Uterus (tissue), 4 donors: ENCODE data around the gene TCTN2. TPM values are rescaled to one million over a fixed set of nuclear protein-coding genes. Genes with fewer than 3 reads are reported as not detected.

Experiments
- DNase-seq, 2 donors: peaks; one replicate each; pipeline ENCODE4 v3.0.0-alpha.2; 2019 to 2020
- H3K27ac ChIP-seq, 2 donors: fragments of 200-600 bp; sonication (generic); 1 replicate in 1 of 2; 2 replicates in 1 of 2; pipeline ENCODE4 v1.5.1; 2016 to 2018
- H3K27me3 ChIP-seq, 2 donors: fragments of 200-600 bp; sonication (generic); one replicate each; pipeline ENCODE4 v1.5.1; 2018 to 2019; ENCODE audit warnings: control low read depth in 1 of 2
- H3K36me3 ChIP-seq, 2 donors: fragments of 200-600 bp; sonication (generic); one replicate each; pipeline ENCODE4 v1.5.1; 2019; ENCODE audit warnings: control low read depth in 1 of 2
- H3K4me1 ChIP-seq, 2 donors: fragments of 200-600 bp; sonication (generic); one replicate each; pipeline ENCODE4 v1.5.1; 2018 to 2019; ENCODE audit warnings: control low read depth in 1 of 2
- H3K4me3 ChIP-seq, 2 donors: fragments of 200-600 bp; sonication (generic); 1 replicate in 1 of 2; 2 replicates in 1 of 2; pipeline ENCODE4 v1.5.1; 2018 to 2019; ENCODE audit warnings: mild to moderate bottlenecking in 1 of 2
- H3K9me3 ChIP-seq, 2 donors: fragments of 200-600 bp; sonication (generic); one replicate each; pipeline ENCODE4 v1.5.1; 2019; ENCODE audit warnings: control low read depth in 1 of 2
- POLR2A ChIP-seq, 2 donors: fragments of 450-650 bp; IDR thresholded peaks; one replicate each; pipeline ENCODE4 v1.6.1; 2016; ENCODE audit warnings: antibody characterized with exemption in 2 of 2, mild to moderate bottlenecking in 1 of 2, moderate library complexity in 1 of 2
- intact Hi-C: fragments of 100-400 bp; cut with DNase I; formaldehyde crosslinking; loops from one replicate; pipeline ENCODE4 v1.15.1; 2023; ENCODE audit warnings: low total_unique reads
- total RNA-seq, 4 donors: library from RNA; depleted of rRNA in 3 of 4; stranded (reverse); fragments of >200 nt in 3 of 4; gene quantifications; one replicate each; pipeline versions ENCODE4 v1.1.0 to v1.2.4, GENCODE V29; 2014 to 2023
- TF ChIP-seq, protein P1 (sequence below), 4 experiments: fragments of 200-600 bp in 2 of 4; fragments of 450-650 bp in 2 of 4; sonication (generic) in 2 of 4; IDR thresholded peaks; one replicate each; pipeline ENCODE4 v1.5.1; 2016 to 2019; ENCODE audit warnings: antibody characterized with exemption in 4 of 4, mild to moderate bottlenecking in 2 of 4, moderate library complexity in 1 of 4
- donor health status: DM: yes; HTN: yes; CAD: no.

The TCTN2 gene
- total RNA-seq, 4 donors from 2014 or later: 3.8 to 334 (median 23.9) TPM

DNA sequence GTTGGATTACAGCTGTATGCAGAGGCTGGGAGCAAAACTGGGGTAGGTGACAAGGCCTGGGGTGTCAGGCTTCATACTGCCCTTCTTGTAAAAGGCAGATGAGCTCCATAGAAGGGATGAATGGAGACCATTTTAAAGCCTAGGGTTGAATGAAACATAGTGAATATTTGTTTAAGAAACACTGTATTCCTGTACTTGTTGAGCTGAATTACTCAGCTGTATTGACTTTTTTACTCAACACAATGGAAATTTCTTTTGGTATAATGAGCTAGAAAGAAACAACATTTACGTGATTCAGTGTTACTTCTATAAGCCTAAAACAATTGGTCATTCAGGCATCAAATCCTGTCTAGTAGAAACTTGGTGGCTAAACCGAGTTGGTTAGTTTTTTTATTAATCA, 55.3 kb downstream of the TCTN2 start:
- no peak for DNase-seq
- intact Hi-C loops: no loop called here

DNA sequence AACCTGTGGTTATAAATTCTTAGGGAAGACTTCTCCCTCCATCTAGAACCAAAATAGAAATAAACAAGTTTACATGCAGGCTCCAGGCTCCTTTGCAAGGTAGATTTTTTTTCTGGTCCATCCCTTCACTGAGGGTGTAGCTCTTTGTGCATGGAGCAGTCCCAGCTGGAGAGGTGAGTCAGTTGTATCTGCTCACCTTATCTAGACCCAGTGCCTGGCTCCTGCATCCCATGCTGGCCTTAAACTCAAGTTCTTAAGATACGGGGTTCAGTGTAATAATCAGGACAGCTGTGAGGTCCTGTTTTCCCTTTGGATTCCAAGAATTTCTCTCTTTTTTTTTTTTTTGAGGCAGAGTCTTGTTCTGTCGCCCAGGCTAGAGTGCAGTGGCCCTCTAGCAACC, 56.0 kb downstream of the TCTN2 start:
- TF ChIP-seq, protein P1, sequence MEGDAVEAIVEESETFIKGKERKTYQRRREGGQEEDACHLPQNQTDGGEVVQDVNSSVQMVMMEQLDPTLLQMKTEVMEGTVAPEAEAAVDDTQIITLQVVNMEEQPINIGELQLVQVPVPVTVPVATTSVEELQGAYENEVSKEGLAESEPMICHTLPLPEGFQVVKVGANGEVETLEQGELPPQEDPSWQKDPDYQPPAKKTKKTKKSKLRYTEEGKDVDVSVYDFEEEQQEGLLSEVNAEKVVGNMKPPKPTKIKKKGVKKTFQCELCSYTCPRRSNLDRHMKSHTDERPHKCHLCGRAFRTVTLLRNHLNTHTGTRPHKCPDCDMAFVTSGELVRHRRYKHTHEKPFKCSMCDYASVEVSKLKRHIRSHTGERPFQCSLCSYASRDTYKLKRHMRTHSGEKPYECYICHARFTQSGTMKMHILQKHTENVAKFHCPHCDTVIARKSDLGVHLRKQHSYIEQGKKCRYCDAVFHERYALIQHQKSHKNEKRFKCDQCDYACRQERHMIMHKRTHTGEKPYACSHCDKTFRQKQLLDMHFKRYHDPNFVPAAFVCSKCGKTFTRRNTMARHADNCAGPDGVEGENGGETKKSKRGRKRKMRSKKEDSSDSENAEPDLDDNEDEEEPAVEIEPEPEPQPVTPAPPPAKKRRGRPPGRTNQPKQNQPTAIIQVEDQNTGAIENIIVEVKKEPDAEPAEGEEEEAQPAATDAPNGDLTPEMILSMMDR (IDR thresholded peaks at IDR 0.05): no peak
- no peak for TF ChIP-seq POLR2A (IDR thresholded peaks at IDR 0.05)
- no peaks in the 10 kb centered on the region for H3K27me3 ChIP-seq
- H3K9me3 ChIP-seq: no peaks in the 10 kb centered on the region
- no peaks in the 10 kb centered on the region for H3K4me1 ChIP-seq
- H3K27ac ChIP-seq: no peak overlapping the region
- H3K4me3 ChIP-seq: no peak overlapping the region
- intact Hi-C loops: no loop called here
- H3K36me3 ChIP-seq: no peaks in the 10 kb centered on the region
- DNase-seq: no peak

More for the DNA sequence above, 55.3 kb downstream of the TCTN2 start:
- TF ChIP-seq, protein P1 (IDR thresholded peaks at IDR 0.05): no peak
- TF ChIP-seq POLR2A (IDR thresholded peaks at IDR 0.05): no peak
- Histone ChIP-seq H3K27me3 (no peaks in the 10 kb centered on the region), H3K27ac (no peak overlapping the region), H3K4me3 (no peak overlapping the region), H3K4me1 (no peaks in the 10 kb centered on the region), H3K36me3 (no peaks in the 10 kb centered on the region), H3K9me3 (no peaks in the 10 kb centered on the region)

GRCh38 chr12:123727878-123728277, 57.0 kb downstream of the TCTN2 start:
- H3K27me3 ChIP-seq: no peaks in the 10 kb centered on the region
- no peak overlapping the region for H3K4me3 ChIP-seq
- DNase-seq: no peak
- H3K36me3 ChIP-seq: no peaks in the 10 kb centered on the region
- intact Hi-C loops: no loop called here
- H3K27ac ChIP-seq: no peak overlapping the region
- TF ChIP-seq POLR2A (IDR thresholded peaks at IDR 0.05): no peak
- TF ChIP-seq, protein P1 (IDR thresholded peaks at IDR 0.05): no peak
- no peaks in the 10 kb centered on the region for H3K9me3 ChIP-seq
- no peaks in the 10 kb centered on the region for H3K4me1 ChIP-seq

- Histone ChIP-seq H3K27ac (no peak overlapping the region), H3K4me1 (no peaks in the 10 kb centered on the region), H3K9me3 (no peaks in the 10 kb centered on the region), H3K36me3 (no peaks in the 10 kb centered on the region), H3K27me3 (no peaks in the 10 kb centered on the region), H3K4me3 (no peak overlapping the region)
- intact Hi-C loops: no loop called here
- DNase-seq: no peak
- no peak for TF ChIP-seq POLR2A (IDR thresholded peaks at IDR 0.05)
- TF ChIP-seq, protein P1 (IDR thresholded peaks at IDR 0.05): no peak
Observed at GRCh38 chr12:123731596-123731995, 60.7 kb downstream of the TCTN2 start.

DNA sequence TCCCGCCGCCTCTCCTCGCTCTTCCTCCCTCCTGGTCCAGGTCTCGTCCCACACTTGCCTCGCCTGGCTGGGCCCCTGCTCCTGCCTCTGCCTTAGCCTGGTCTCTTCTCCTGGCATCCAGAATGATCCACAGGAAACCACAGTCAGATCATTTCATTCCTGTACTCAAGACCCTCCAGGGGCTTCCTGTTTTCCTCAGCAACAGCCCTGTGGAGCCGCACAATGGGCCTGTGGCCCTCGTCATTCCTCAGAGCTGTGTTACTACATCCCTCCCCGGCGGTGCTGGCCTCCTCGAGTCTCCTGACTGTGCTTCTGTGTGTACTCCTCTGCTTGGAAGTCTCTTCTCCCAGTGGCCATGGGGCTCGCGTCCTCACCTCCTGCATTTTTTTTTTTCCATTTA, 61.3 kb downstream of the TCTN2 start:
- Histone ChIP-seq H3K4me3 (no peak overlapping the region), H3K36me3 (no peaks in the 10 kb centered on the region), H3K27ac (no peak overlapping the region), H3K27me3 (no peaks in the 10 kb centered on the region), H3K9me3 (no peaks in the 10 kb centered on the region), H3K4me1 (no peaks in the 10 kb centered on the region)
- no peak for TF ChIP-seq POLR2A (IDR thresholded peaks at IDR 0.05)
- TF ChIP-seq, protein P1 (IDR thresholded peaks at IDR 0.05): no peak
- DNase-seq: no peak
- intact Hi-C loops: no loop called here
